ENCODE results near the gene ZNF223. TPM values are rescaled to one million over a fixed set of nuclear protein-coding genes. Genes with fewer than 3 reads are reported as not detected.

The ZNF223 gene
- total and polyA plus RNA-seq, 9 of the 15 experiments (the other 6 are each of a cell fraction or from before 2014, with no cell fraction given): 0.21 to 1.8 (median 0.71) TPM

DNA sequence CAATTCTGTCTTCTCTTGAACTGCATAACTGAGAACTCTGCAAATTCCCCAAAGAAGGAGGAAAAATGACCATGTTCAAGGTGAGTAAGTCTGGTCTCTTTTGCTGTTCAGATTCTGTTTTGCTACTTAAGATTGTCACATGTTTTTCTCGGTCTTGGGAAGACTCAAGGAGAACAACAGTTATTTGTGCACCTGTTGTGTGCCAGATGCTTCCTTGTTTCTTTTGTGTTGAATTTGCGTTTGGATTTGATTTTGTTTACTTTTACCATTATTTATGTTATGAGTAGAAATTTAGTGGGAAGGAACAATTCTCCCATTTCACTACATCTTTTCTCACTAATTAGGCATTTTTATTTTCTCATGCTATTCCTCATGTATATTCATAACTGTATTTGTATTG is 24.5 kb downstream of the ZNF223 start (continued):
- TF ChIP-seq, protein P1, sequence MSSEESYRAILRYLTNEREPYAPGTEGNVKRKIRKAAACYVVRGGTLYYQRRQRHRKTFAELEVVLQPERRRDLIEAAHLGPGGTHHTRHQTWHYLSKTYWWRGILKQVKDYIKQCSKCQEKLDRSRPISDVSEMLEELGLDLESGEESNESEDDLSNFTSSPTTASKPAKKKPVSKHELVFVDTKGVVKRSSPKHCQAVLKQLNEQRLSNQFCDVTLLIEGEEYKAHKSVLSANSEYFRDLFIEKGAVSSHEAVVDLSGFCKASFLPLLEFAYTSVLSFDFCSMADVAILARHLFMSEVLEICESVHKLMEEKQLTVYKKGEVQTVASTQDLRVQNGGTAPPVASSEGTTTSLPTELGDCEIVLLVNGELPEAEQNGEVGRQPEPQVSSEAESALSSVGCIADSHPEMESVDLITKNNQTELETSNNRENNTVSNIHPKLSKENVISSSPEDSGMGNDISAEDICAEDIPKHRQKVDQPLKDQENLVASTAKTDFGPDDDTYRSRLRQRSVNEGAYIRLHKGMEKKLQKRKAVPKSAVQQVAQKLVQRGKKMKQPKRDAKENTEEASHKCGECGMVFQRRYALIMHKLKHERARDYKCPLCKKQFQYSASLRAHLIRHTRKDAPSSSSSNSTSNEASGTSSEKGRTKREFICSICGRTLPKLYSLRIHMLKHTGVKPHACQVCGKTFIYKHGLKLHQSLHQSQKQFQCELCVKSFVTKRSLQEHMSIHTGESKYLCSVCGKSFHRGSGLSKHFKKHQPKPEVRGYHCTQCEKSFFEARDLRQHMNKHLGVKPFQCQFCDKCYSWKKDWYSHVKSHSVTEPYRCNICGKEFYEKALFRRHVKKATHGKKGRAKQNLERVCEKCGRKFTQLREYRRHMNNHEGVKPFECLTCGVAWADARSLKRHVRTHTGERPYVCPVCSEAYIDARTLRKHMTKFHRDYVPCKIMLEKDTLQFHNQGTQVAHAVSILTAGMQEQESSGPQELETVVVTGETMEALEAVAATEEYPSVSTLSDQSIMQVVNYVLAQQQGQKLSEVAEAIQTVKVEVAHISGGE (CRISPR knock-in tag; IDR thresholded peaks at IDR 0.05): no peak
- TF ChIP-seq, protein P2, sequence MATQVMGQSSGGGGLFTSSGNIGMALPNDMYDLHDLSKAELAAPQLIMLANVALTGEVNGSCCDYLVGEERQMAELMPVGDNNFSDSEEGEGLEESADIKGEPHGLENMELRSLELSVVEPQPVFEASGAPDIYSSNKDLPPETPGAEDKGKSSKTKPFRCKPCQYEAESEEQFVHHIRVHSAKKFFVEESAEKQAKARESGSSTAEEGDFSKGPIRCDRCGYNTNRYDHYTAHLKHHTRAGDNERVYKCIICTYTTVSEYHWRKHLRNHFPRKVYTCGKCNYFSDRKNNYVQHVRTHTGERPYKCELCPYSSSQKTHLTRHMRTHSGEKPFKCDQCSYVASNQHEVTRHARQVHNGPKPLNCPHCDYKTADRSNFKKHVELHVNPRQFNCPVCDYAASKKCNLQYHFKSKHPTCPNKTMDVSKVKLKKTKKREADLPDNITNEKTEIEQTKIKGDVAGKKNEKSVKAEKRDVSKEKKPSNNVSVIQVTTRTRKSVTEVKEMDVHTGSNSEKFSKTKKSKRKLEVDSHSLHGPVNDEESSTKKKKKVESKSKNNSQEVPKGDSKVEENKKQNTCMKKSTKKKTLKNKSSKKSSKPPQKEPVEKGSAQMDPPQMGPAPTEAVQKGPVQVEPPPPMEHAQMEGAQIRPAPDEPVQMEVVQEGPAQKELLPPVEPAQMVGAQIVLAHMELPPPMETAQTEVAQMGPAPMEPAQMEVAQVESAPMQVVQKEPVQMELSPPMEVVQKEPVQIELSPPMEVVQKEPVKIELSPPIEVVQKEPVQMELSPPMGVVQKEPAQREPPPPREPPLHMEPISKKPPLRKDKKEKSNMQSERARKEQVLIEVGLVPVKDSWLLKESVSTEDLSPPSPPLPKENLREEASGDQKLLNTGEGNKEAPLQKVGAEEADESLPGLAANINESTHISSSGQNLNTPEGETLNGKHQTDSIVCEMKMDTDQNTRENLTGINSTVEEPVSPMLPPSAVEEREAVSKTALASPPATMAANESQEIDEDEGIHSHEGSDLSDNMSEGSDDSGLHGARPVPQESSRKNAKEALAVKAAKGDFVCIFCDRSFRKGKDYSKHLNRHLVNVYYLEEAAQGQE (IDR thresholded peaks at IDR 0.05; ENCODE audit: borderline replicate concordance): no peak
- TF ChIP-seq, protein P2 (CRISPR knock-in tag; IDR thresholded peaks at IDR 0.05; ENCODE audit: low read depth): no peak
